DMS53 treated with DMSO at 0.1 percent for 48 hours (cell line): Measurements from ENCODE around the gene SH3TC1.

ENCODE experiments used
- DNase-seq: peaks from one replicate; lab custom pipeline; 2025; ENCODE audit not compliant: unreplicated experiment; lab: John Stamatoyannopoulos, UW

SH3TC1 gene

GRCh38 chr4:8198906-8199593 is at the start of gene SH3TC1:
TSS of gene SH3TC1 (plus strand) at chr4:8199290. CDS start at chr4:8205195, 5,905 bp downstream.
- peak; percentile 93 for DNase-seq

- DNase-seq: no peak
Observed at GRCh38 chr4:8149664-8150063, 49.4 kb upstream of the SH3TC1 start.

GRCh38 chr4:8150152-8151090 is 48.7 kb upstream of the SH3TC1 start:
- no peak for DNase-seq

GRCh38 chr4:8151165-8151650 is 47.9 kb upstream of the SH3TC1 start:
- no peak for DNase-seq

GRCh38 chr4:8152090-8152864 is 46.8 kb upstream of the SH3TC1 start:
- no peak for DNase-seq

- no peak for DNase-seq
Observed at GRCh38 chr4:8152865-8153257, 46.2 kb upstream of the SH3TC1 start.

GRCh38 chr4:8153441-8153840 is 45.6 kb upstream of the SH3TC1 start:
- no peak for DNase-seq

GRCh38 chr4:8155048-8155447 is 44.0 kb upstream of the SH3TC1 start:
- no peak for DNase-seq

- DNase-seq: no peak
Observed at GRCh38 chr4:8155660-8156421, 43.2 kb upstream of the SH3TC1 start.

- DNase-seq: no peak
Observed at GRCh38 chr4:8156617-8157016, 42.5 kb upstream of the SH3TC1 start.

- DNase-seq: no peak
Observed at GRCh38 chr4:8157496-8157895, 41.6 kb upstream of the SH3TC1 start.

GRCh38 chr4:8157944-8158709 is 41.0 kb upstream of the SH3TC1 start:
- no peak for DNase-seq

GRCh38 chr4:8158710-8159536 is 40.2 kb upstream of the SH3TC1 start, which contains the start of gene ABLIM2:
TSS of gene ABLIM2 (minus strand) at chr4:8158813. CDS start at chr4:8158689, 124 bp downstream.
- DNase-seq: peak; percentile 95

- no peak for DNase-seq
Observed at GRCh38 chr4:8159537-8160232, 39.4 kb upstream of the SH3TC1 start.

GRCh38 chr4:8160233-8160560 is 38.9 kb upstream of the SH3TC1 start:
- DNase-seq: no peak

GRCh38 chr4:8160572-8160971 is 38.5 kb upstream of the SH3TC1 start:
- DNase-seq: no peak

GRCh38 chr4:8162625-8163024 is 36.5 kb upstream of the SH3TC1 start:
- no peak for DNase-seq

- no peak for DNase-seq
Observed at GRCh38 chr4:8163026-8163425, 36.1 kb upstream of the SH3TC1 start.
